Vein endothelial cell (primary cell): ENCODE results near the gene ADAMTS9. TPM values are rescaled to one million over a fixed set of nuclear protein-coding genes. Genes with fewer than 3 reads are reported as not detected.

Experiments
- small RNA-seq: library from RNA; depleted of rRNA; stranded (forward); fragments of <200 nt; gene quantifications from one replicate; pipeline ENCODE3, GENCODE V24; 2012
- total RNA-seq: library from RNA; depleted of rRNA; stranded (reverse); fragments of >200 nt; gene quantifications from 2 replicates; pipeline ENCODE4 v1.2.3, GENCODE V29; 2012

Gene ADAMTS9, protein sequence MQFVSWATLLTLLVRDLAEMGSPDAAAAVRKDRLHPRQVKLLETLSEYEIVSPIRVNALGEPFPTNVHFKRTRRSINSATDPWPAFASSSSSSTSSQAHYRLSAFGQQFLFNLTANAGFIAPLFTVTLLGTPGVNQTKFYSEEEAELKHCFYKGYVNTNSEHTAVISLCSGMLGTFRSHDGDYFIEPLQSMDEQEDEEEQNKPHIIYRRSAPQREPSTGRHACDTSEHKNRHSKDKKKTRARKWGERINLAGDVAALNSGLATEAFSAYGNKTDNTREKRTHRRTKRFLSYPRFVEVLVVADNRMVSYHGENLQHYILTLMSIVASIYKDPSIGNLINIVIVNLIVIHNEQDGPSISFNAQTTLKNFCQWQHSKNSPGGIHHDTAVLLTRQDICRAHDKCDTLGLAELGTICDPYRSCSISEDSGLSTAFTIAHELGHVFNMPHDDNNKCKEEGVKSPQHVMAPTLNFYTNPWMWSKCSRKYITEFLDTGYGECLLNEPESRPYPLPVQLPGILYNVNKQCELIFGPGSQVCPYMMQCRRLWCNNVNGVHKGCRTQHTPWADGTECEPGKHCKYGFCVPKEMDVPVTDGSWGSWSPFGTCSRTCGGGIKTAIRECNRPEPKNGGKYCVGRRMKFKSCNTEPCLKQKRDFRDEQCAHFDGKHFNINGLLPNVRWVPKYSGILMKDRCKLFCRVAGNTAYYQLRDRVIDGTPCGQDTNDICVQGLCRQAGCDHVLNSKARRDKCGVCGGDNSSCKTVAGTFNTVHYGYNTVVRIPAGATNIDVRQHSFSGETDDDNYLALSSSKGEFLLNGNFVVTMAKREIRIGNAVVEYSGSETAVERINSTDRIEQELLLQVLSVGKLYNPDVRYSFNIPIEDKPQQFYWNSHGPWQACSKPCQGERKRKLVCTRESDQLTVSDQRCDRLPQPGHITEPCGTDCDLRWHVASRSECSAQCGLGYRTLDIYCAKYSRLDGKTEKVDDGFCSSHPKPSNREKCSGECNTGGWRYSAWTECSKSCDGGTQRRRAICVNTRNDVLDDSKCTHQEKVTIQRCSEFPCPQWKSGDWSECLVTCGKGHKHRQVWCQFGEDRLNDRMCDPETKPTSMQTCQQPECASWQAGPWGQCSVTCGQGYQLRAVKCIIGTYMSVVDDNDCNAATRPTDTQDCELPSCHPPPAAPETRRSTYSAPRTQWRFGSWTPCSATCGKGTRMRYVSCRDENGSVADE (N-terminal part only)
- 54.9 and 144 TPM in 2 replicates for total RNA-seq

GRCh38 chr3:64687781-64688604 lies at the start of gene ADAMTS9:
Gene ADAMTS9 (minus strand): TSS chr3:64688000. CDS start chr3:64687657, 343 bp downstream.

Small RNA genes within 50 kb of the gene (small RNA-seq; reads per million reads assigned to genes)
- not detected for gene RNU6-739P
